NCI-H69 (cell line): ENCODE data around the gene PRDX1.
"Not testable (repeated sequence)": the region's sequence is repeated elsewhere in the genome, so short reads cannot be mapped to it uniquely, and the experiment has no call there.

Source experiments
- DNase-seq: peaks from one replicate; lab custom pipeline; 2025; lab: John Stamatoyannopoulos, UW

PRDX1 gene

GRCh38 chr1:45503462-45504360 is 18.0 kb downstream of the PRDX1 start:
- DNase-seq, result no peak

- DNase-seq, result no peak
These were observed 20.2 kb downstream of the PRDX1 start for GRCh38 chr1:45501505-45501859.

DNA sequence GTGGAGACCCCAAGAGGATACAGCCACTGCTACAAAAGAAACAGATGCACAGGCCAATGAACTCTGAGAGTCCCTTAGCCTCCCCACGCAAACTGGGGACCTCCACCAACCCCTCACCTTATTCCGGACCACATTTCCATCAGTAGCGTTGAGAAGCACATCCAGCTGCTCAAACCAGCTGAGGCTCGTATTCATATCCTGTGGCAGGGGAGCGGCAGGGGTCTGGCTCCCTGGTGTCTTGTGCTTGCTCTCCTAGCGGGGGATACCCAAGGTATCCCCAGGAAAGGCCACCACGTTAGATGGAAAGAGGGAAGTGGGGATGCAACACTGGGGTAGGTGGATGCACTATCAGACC is 22.3 kb downstream of the PRDX1 start:
- DNase-seq, result peak; percentile 62

- DNase-seq, result no peak
These were observed 23.4 kb downstream of the PRDX1 start for GRCh38 chr1:45498279-45498678.

- DNase-seq, result peak; percentile 58
These were observed 28.5 kb downstream of the PRDX1 start for GRCh38 chr1:45493116-45493697.

- DNase-seq, result no peak
These were observed 29.0 kb downstream of the PRDX1 start for GRCh38 chr1:45492691-45493090.

DNA sequence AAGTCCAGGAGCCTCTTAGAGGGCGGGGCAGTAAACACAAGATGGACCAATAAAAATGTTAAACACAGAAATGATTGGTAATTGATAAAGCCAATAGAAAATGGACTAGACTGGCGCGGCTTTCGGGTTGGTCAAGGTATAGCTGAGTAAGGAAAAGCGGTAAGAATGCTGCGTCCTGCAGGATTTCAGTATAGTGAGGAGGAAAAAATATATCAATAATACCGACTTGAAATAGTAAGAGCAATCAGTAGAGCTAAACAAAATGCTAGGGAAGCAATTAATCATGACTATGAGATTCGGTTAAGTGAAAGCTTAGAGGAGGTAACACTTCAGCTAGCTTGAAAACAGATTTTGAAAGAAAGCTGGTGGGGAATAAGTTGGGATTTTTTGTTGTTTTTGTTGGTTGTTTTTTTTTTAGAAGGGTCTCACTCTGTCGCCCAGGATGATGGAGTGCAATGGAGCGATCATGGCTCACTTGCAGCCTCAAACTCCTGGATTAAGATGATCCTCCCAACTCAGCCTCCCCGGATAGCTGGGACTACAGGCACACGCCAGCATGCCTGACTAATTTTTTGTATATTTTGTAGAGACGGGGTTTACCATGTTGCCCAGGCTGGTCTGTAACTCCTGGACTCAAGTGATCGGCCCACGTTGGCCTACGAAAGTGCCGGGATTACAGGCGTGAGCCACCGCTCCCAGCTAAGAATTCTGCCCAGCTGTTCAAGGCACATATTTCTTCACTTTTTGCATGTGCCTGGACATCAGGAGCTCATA is 30.0 kb downstream of the PRDX1 start:
- no peak for DNase-seq

- DNase-seq, result peak; percentile 99
These were observed 30.8 kb downstream of the PRDX1 start, which contains the start of gene TESK2 for GRCh38 chr1:45490626-45491486. TSS of gene TESK2 (minus strand) at chr1:45491163. CDS start at chr1:45457785, 33,378 bp downstream.

DNA sequence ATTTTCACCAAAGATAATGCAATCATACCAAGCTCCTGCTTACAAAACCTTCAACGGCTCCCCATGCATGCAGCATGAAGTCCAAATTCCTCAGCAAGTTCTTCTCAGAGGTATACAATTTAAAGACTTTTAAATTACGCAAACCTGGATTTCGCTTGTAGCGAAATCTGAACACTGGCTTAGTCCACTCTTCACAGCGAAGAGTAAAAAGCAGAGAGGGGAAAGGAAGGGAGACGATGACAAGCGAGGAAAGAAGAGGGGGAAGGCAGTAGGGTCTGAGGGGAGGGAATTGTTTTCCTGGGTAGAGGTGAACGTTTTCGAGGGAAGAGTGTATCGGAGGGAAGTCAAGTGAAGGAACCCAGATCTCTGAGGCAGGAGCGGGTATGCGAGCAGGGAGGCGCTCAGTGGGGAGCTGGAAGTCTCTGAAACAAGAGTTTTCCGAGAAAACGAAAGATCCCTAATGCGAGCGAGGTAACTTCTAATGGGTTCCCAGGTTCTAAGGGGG is 31.5 kb downstream of the PRDX1 start:
- peak; percentile 54 for DNase-seq

- not testable (repeated sequence) for DNase-seq
These were observed 32.3 kb downstream of the PRDX1 start for GRCh38 chr1:45489379-45489778.

DNA sequence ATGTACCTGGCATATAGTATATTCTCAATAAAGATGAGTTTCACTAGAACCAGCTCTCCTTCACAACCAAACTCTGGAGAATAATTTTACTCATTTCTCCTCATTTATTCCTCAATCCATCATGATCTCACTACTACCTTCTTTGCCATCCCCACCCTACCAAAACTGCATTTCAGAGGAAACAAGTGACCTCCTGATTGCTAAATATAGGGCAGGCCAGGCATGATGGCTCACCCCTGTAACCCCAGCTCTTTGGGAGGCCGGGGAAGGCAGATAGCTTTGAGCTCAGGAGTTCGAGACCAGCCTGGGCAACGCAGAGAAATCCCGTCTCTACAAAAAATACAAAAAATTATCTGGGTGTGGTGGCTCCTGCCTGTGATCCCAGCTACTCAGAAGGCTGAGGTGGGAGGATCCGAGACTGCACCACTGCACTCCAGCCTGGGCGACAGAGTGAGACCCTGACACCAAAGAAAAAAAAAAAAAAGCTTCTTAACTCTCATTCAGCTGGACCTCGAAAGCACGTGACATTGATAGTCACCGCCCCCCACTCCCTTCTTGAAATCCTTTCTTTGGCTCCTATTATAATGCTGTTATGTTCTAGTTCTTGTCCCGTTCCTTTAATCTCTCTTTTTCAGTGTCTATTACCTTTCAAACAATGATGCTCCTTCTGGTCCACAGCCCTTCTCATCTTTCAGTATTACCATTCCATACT is 32.9 kb downstream of the PRDX1 start:
- DNase-seq, result no peak

DNA sequence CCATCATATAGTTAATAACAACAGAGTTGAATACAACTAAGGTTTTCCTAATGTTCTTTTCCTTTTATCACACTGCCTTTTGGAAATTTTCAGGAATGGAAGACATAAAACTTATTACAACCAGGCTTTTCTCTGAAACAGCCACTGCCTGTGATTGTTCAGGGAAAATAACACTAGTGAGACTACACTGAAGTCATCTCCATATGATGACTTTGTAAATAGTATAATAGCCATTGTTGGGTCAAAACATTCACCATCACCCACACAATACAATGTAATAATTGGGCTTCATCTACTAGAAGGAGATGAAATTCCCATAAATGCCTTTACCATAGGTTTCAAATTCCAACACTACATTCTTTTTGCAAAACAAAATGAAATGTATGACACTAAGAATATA is 35.7 kb downstream of the PRDX1 start:
- DNase-seq, result no peak

GRCh38 chr1:45479039-45479748 is 42.5 kb downstream of the PRDX1 start:
- no peak for DNase-seq

DNA sequence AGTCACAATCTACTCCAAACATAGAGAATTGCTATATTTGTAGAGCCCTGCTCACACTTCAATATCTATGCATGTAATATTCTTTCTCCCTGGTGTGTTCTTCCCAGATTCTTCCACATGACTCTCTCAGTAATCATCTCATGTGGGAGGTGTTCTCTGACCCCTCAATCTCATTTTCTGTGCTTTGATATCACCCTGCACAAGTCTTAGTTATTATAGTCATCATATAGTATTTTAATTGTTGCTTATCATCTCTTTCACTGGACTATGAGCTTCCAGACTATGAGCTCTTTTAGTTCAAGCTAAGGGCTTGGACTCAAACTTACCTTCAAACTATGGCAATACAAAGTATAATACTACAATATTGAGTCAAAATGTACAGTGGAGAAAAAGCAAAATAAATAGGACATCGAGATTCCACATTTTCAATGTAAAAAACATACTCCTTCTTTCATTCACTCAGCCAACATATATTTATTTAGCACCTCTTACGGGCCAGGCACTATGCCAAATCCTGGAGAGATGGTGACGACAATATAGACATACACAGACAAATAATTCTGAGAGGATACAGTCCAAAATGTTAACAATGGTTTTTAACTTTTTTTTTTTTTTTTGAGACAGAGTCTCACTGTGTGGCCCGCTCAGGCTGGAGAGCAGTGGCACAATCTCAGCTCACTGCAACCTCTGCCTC is 43.4 kb downstream of the PRDX1 start:
- DNase-seq, result peak; percentile 31

GRCh38 chr1:45477646-45478045 is 44.0 kb downstream of the PRDX1 start:
- peak; percentile 54 for DNase-seq

- not testable (repeated sequence) for DNase-seq
These were observed 47.5 kb downstream of the PRDX1 start for GRCh38 chr1:45474194-45474593.

DNA sequence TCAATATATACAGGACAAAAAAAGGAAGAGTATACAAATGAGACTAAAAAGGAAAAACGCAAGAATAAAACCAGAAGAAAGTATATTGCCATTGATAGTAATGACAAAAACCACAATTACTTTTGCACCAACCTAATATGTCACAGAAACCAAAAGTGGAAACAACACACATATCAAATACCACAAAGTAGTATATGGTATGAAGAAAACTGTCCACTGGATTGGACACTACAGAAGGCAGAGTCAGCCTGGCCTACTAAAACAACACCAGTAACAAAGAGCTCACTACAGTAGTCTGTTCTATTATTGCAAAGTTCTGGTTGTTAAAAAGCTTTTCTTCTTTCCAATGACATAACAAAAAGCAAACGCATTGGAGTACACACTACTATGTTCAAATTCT is 48.4 kb downstream of the PRDX1 start:
- no peak for DNase-seq

- DNase-seq, result peak; percentile 28
These were observed 51.3 kb downstream of the PRDX1 start for GRCh38 chr1:45470306-45470798.

DNA sequence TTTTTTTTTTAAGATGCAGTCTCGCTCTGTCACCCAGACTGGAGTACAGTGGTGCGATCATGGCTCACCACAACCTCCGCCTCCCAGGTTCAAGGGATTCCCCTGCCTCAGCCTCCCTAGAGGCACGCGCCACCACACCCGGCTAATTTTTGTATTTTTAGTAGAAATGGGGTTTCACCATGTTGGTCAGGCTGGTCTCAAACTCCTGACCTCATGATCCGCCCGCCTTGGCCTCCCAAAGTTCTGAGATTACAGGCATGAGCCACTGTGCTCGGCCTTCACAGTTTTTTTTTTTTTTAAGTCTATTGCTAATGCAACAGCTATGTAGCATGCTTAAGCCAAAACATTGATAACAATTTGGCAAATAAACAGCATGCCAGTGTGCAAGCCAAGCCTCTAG is 54.3 kb downstream of the PRDX1 start:
- DNase-seq, result not testable (repeated sequence)
